ENCODE measurements around the gene SENP6.
A peak's percentile ranks its signal among the peaks of the same experiment; 100 is the strongest.
"Not testable (repeated sequence)": the region's sequence is repeated elsewhere in the genome, so short reads cannot be mapped to it uniquely, and the experiment has no call there.

The SENP6 gene

GRCh38 chr6:75666592-75666991 lies 64.9 kb downstream of the SENP6 start:
- no peak for DNase-seq

- DNase-seq: no peak
Measured at GRCh38 chr6:75673884-75674283, 72.2 kb downstream of the SENP6 start.

GRCh38 chr6:75676377-75676776 lies 74.7 kb downstream of the SENP6 start:
- DNase-seq: no peak

- DNase-seq: not testable (repeated sequence)
Measured at GRCh38 chr6:75682548-75682947, 80.9 kb downstream of the SENP6 start.

GRCh38 chr6:75683005-75683404 lies 81.3 kb downstream of the SENP6 start:
- not testable (repeated sequence) for DNase-seq

- not testable (repeated sequence) for DNase-seq
Measured at GRCh38 chr6:75687535-75687934, 85.9 kb downstream of the SENP6 start.

GRCh38 chr6:75687937-75688336 lies 86.3 kb downstream of the SENP6 start:
- not testable (repeated sequence) for DNase-seq

- no peak for DNase-seq
Measured at GRCh38 chr6:75689576-75689975, 87.9 kb downstream of the SENP6 start.

GRCh38 chr6:75691012-75691411 lies 89.3 kb downstream of the SENP6 start:
- DNase-seq: no peak

- no peak for DNase-seq
Measured at GRCh38 chr6:75693534-75693933, 91.9 kb downstream of the SENP6 start.

GRCh38 chr6:75694406-75694805 lies 92.7 kb downstream of the SENP6 start:
- DNase-seq: no peak

GRCh38 chr6:75708334-75708733 lies 106.7 kb downstream of the SENP6 start:
- DNase-seq: not testable (repeated sequence)

- no peak for DNase-seq
Measured at GRCh38 chr6:75711173-75711572, 109.5 kb downstream of the SENP6 start.

GRCh38 chr6:75719133-75719532 lies 117.5 kb downstream of the SENP6 start:
- DNase-seq: no peak

GRCh38 chr6:75723382-75723781 lies 121.7 kb downstream of the SENP6 start:
- DNase-seq: no peak

GRCh38 chr6:75727206-75727605 lies 125.5 kb downstream of the SENP6 start:
- no peak for DNase-seq

GRCh38 chr6:75731029-75731428 lies 129.3 kb downstream of the SENP6 start:
- DNase-seq: not testable (repeated sequence)

GRCh38 chr6:75735491-75736186 lies 134.0 kb downstream of the SENP6 start:
- DNase-seq: no peak

GRCh38 chr6:75743971-75744370 lies 142.3 kb downstream of the SENP6 start:
- no peak for DNase-seq

GRCh38 chr6:75745404-75745803 lies 143.7 kb downstream of the SENP6 start:
- no peak for DNase-seq

- DNase-seq: no peak
Measured at GRCh38 chr6:75746221-75746620, 144.5 kb downstream of the SENP6 start.

GRCh38 chr6:75747152-75747992 lies 145.7 kb downstream of the SENP6 start:
- peak; percentile 21 for DNase-seq

GRCh38 chr6:75748003-75748742 lies 146.5 kb downstream of the SENP6 start:
- no peak for DNase-seq

Measured in NCI-H510A treated with DMSO at 0.1 percent for 48 hours (cell line).